GM21576 (cell line): Measurements from ENCODE around the gene SNED1.
"Not testable (repeated sequence)": the region's sequence is repeated elsewhere in the genome, so short reads cannot be mapped to it uniquely, and the experiment has no call there.

Experiments used
- ATAC-seq: cut with Tn5 transposase; IDR thresholded peaks from one replicate; pipeline ENCODE4 v1.9.1; 2021; ENCODE audit warnings: mild to moderate bottlenecking, moderate library complexity; ENCODE audit not compliant: unreplicated experiment

Gene SNED1

DNA sequence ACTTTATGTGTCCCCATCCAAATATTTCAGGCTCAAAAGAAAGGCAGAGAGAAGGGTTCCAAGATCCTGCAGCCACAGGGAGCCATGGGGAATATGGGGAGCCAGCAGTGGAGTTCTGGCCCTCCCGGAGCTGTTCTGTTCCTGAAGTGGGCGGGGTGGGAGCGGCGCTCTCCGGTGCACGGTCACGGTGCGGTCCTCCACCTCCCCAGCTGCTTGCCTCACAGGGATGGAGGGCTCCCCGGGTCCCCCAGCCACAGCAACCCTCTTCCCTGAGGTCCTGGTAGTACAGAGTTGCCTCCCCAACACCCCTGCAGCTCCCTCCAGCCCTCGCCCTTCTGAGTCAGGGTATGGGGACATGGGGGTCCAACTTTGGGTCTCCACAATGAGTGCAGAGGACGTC lies 26.2 kb upstream of the SNED1 start:
- ATAC-seq = no peak

GRCh38 chr2:240972636-240973521 lies 25.5 kb upstream of the SNED1 start:
- ATAC-seq = no peak

DNA sequence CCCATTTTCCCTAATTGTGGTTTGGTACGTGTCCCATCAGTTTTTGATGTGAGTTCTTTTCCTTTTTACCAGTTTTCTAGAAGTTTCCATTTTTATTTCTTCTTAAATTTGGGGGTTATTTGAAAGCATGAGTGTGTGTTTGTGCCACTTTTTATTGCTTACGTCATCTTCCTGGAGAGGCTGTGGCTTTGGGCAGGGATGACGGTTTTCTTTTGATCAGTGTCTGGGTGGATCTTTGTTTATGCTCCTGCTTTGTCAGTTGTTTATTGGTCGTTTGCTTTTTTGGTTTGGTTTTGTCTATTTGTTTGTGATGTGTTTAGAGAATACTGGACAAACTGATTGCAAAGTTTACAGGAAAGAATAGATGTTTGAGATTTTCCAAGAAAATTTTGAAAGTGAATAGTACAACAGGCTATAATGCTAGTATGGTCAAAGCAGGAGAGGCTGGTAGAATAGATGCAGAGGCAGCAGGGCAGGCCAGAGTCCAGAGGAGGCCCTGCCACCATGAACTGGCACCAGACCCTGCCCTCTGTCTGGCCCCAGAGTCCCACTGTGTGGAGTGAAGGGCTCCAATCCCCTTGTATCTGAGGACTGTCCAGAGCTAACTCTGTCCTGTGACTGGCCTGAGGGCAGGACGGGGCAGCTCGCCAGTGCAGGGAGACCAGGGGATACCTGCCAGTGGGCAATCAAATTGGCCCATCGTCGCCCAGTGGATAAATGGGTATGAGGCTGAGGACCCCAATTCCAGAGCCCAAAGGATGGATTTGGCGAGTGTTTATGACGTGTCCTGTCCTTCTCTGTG lies 23.4 kb upstream of the SNED1 start:
- ATAC-seq = no peak

GRCh38 chr2:240975903-240976302 lies 22.5 kb upstream of the SNED1 start:
- not testable (repeated sequence) for ATAC-seq

DNA sequence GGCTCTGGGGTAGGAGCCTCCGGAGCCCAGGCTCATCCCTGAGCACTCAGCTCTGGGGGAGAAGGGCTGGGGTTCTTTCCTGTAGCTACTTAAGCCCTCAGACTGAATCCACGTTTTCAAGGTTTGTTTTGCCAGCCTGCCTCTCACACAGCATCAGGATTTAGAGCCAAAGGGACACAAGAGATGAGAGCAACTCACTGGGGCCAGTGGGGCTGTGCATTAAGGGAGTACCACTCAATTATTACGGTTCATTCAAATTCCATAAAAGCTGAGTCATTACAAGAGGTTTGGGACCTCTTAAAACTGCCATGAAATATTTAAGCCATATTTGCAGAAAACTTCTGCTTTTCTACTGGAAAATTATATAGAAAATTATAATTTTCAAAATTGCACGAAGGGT lies 17.1 kb upstream of the SNED1 start:
- ATAC-seq = no peak

GRCh38 chr2:240981871-240982800 lies 16.3 kb upstream of the SNED1 start:
- no peak for ATAC-seq

GRCh38 chr2:240982821-240983281 lies 15.6 kb upstream of the SNED1 start:
- no peak for ATAC-seq

- ATAC-seq = no peak
These were observed 14.9 kb upstream of the SNED1 start for GRCh38 chr2:240983361-240983995.

GRCh38 chr2:240983996-240984498 lies 14.4 kb upstream of the SNED1 start:
- ATAC-seq = no peak

GRCh38 chr2:240985881-240986786 lies 12.3 kb upstream of the SNED1 start:
- no peak for ATAC-seq

DNA sequence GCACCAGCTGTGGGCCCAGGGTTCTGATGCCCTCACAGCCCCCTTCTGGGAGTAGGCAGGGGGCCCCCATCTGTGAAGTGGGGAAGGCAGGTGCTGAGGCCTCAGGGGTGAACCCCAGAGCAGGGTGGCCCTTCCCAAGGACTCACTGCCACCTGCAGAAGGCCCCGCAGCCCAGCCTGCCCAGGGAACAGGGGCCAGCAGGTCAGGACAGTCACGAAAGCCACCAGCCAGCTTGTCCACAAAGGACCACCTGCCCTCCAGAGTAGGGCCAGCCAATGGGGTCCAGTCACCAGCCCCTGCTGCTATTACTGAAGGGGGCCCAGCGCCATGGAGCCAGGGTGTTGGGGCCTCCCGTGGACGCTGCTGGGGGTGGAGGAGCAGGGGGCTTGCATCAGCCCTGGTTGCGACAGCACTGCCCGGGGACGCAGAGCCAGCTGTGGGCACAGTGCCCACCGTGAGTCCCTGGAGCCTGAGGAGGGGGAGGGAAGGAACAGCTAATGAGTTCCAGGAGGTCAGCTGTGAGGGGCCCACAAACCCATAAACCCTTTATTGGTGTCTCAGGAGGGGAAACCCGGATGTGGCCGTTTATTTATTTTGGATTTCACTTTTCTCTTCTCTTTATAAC lies 11.5 kb upstream of the SNED1 start:
- no peak for ATAC-seq

DNA sequence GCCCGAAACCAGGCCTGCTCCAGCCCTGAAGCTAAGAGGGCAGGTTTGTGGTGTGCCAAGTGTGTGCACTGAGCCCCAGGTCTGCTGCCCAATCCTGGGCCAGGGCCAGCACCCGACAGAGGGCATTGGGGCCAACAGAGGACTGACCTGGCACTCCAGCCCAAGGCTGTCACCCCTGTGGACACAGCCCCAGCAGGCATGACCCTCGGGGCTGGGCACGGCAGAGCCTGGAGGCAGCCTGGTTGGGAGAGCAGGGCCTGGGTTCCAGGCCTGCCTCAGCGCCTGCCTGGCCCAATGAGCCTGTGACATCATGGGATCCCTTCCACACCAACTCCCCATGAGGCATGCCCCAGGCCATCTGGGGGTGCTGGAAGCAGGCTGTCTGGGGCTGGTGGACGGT lies 10.8 kb upstream of the SNED1 start:
- ATAC-seq = no peak

- no peak for ATAC-seq
These were observed 10.3 kb upstream of the SNED1 start for GRCh38 chr2:240988146-240988545.

DNA sequence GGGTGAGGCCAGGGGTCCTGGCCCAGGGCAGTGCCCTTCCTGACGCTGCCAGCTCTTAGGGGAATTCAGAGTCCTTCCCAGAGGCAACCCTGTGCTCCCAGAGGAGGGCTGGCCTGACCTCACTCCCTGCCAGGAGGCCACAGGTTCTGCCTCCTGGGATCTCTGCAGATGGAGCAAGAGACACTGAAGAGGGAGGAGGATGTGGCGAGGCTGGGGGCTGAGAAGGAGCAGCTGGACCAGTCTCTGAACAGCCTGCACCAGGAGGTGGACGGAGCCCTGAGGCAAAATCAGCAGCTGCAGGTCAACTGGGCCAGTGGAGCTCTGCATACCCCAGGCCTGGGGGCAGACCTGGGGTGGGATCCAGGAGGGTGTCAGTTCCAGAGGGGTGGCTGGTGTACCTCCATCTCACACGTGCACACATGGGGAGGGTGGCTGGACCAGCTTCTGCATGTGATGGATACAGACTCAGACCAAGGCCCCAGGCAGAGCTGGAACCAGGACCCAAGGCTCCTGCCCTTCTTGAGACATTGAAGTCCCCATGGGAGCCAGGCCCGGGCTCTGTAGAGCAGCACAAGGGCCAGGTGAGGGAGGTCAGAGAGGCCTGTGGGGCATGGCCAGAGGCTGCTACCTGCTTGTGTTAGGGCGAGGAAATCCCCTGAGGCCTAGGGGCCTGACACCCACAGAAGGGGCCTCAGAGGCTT lies 9.7 kb upstream of the SNED1 start:
- ATAC-seq = no peak

GRCh38 chr2:240989451-240990265 lies 8.8 kb upstream of the SNED1 start:
- ATAC-seq = no peak

DNA sequence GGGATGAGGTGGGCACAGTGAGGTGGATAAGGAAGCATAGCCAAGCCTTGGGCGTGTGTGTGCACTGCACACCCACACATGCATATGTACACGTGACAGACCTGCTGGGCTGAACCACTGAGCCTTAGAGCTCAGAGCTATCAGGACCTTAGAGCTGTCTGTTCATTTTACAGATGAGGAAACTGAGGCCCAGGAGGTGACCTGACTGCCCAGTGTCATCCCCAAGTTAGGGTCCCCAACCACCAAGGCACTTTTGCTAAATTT lies 8.2 kb upstream of the SNED1 start:
- ATAC-seq = no peak

DNA sequence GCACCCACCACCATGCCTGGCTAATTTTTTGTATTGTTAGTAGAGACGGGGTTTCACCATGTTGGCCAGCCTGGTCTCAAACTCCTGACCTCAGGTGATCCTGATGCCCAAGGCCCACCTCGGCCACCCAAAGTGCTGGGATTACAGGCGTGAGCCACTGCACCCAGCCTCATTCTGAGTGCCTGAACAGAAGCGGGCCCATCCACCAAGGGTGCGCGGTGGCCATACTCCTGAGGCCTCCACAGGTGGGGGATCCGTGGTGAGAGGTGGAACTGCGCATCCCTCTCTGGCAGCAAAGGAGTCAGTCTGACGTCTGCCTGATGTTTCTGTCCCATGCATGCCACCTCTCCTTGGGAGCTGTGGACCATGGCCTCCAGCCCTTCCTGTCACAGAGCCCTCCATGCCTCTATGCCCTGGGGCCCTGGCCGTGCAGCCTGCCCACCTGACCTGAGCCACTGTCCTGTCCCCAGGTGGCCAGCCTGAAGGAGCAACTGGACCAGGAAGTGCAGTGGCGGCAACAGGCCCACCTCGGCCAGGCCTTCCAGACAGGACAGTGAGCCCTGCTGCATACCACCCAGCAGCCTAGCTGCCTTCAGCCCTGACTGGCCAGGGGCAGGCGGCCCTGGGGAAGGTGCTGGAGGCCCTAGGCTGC lies 7.6 kb upstream of the SNED1 start:
- no peak for ATAC-seq
